BE2C (cell line): Measurements from ENCODE around the gene PPP1R9B.

Source experiments
- DNase-seq: peaks from one replicate; pipeline ENCODE4 v3.0.0-alpha.2; 2020
- H3K27me3 ChIP-seq: fragments of 250-450 bp; sonication (Bioruptor Pico); 2 replicates; pipeline ENCODE4 v1.5.1; 2020; ENCODE audit warnings: mild to moderate bottlenecking
- H3K36me3 ChIP-seq: fragments of 250-450 bp; sonication (Bioruptor Pico); 2 replicates; pipeline ENCODE4 v1.5.1; 2020; ENCODE audit warnings: mild to moderate bottlenecking
- H3K4me1 ChIP-seq: fragments of 250-450 bp; sonication (Bioruptor Pico); 2 replicates; pipeline ENCODE4 v1.5.1; 2020
- H3K4me3 ChIP-seq: 2 replicates; pipeline ENCODE4 v1.5.1; 2011; ENCODE audit warnings: low read depth, low read length
- H3K9me3 ChIP-seq: fragments of 250-450 bp; sonication (Bioruptor Pico); 2 replicates; pipeline ENCODE4 v1.5.1; 2020
- CTCF ChIP-seq: IDR thresholded peaks from 2 replicates; pipeline ENCODE4 v1.5.1; 2012; ENCODE audit warnings: mild to moderate bottlenecking, low read depth, low read length

Gene PPP1R9B

GRCh38 chr17:50184611-50185398 lies 34.3 kb upstream of the PPP1R9B start:
- Histone ChIP-seq H3K27me3 (no peaks in the 10 kb centered on the region), H3K4me3 (no peak overlapping the region), H3K36me3 (no peaks in the 10 kb centered on the region), H3K4me1 (no peaks in the 10 kb centered on the region), H3K9me3 (no peaks in the 10 kb centered on the region)
- no peak for DNase-seq
- no peak for TF ChIP-seq CTCF

- Histone ChIP-seq H3K9me3 (no peaks in the 10 kb centered on the region), H3K36me3 (no peaks in the 10 kb centered on the region), H3K4me1 (no peaks in the 10 kb centered on the region), H3K27me3 (no peaks in the 10 kb centered on the region), H3K4me3 (no peak overlapping the region)
- no peak for DNase-seq
- 0 out of 2 replicates have a peak, but pooled peaks have one; percentile 14 for TF ChIP-seq CTCF
These were observed 33.6 kb upstream of the PPP1R9B start for GRCh38 chr17:50184064-50184463.

GRCh38 chr17:50183421-50183994 lies 33.0 kb upstream of the PPP1R9B start:
- no peak for DNase-seq
- Histone ChIP-seq H3K9me3 (no peaks in the 10 kb centered on the region), H3K36me3 (no peaks in the 10 kb centered on the region), H3K4me3 (no peak overlapping the region), H3K27me3 (no peaks in the 10 kb centered on the region), H3K4me1 (no peaks in the 10 kb centered on the region)
- no peak for TF ChIP-seq CTCF

- Histone ChIP-seq H3K4me1 (peaks cover under 1% of the 10 kb centered on the region), H3K36me3 (no peaks in the 10 kb centered on the region), H3K4me3 (no peak overlapping the region), H3K27me3 (no peaks in the 10 kb centered on the region), H3K9me3 (no peaks in the 10 kb centered on the region)
- no peak for TF ChIP-seq CTCF
- DNase-seq: no peak
These were observed 32.4 kb upstream of the PPP1R9B start for GRCh38 chr17:50182783-50183420.

- H3K4me1 ChIP-seq: peaks cover 3% of the 10 kb centered on the region
- no peak overlapping the region for H3K4me3 ChIP-seq
- no peaks in the 10 kb centered on the region for H3K9me3 ChIP-seq
- no peak for TF ChIP-seq CTCF
- no peaks in the 10 kb centered on the region for H3K27me3 ChIP-seq
- DNase-seq: no peak
- no peaks in the 10 kb centered on the region for H3K36me3 ChIP-seq
These were observed 31.4 kb upstream of the PPP1R9B start for GRCh38 chr17:50181591-50182560.
